NCI-H146 (cell line): ENCODE measurements around the gene TXNRD2.
"Not testable (repeated sequence)": the region's sequence is repeated elsewhere in the genome, so short reads cannot be mapped to it uniquely, and the experiment has no call there.

ENCODE experiments used
- DNase-seq: peaks from one replicate; lab custom pipeline; 2025; lab: John Stamatoyannopoulos, UW

Gene TXNRD2

GRCh38 chr22:19888131-19888746, 53.4 kb downstream of the TXNRD2 start:
- no peak for DNase-seq

GRCh38 chr22:19887256-19887985, 54.2 kb downstream of the TXNRD2 start:
- DNase-seq, result peak; percentile 37

- DNase-seq, result no peak
Measured at GRCh38 chr22:19886605-19887255, 54.9 kb downstream of the TXNRD2 start.

GRCh38 chr22:19885841-19886592, 55.6 kb downstream of the TXNRD2 start:
- DNase-seq, result no peak

- DNase-seq, result no peak
Measured at GRCh38 chr22:19884954-19885751, 56.5 kb downstream of the TXNRD2 start.

GRCh38 chr22:19884161-19884953, 57.3 kb downstream of the TXNRD2 start:
- DNase-seq, result no peak

- not testable (repeated sequence) for DNase-seq
Measured at GRCh38 chr22:19883446-19883845, 58.2 kb downstream of the TXNRD2 start.

GRCh38 chr22:19882446-19883381, 58.9 kb downstream of the TXNRD2 start:
- no peak for DNase-seq

- DNase-seq, result no peak
Measured at GRCh38 chr22:19880786-19881569, 60.6 kb downstream of the TXNRD2 start.

- DNase-seq, result no peak
Measured at GRCh38 chr22:19879992-19880785, 61.4 kb downstream of the TXNRD2 start.

- no peak for DNase-seq
Measured at GRCh38 chr22:19879643-19879991, 62.0 kb downstream of the TXNRD2 start.

- no peak for DNase-seq
Measured at GRCh38 chr22:19879246-19879570, 62.4 kb downstream of the TXNRD2 start.

GRCh38 chr22:19878461-19879245, 63.0 kb downstream of the TXNRD2 start:
- no peak for DNase-seq

- DNase-seq, result no peak
Measured at GRCh38 chr22:19877626-19878339, 63.8 kb downstream of the TXNRD2 start.

- no peak for DNase-seq
Measured at GRCh38 chr22:19876941-19877625, 64.5 kb downstream of the TXNRD2 start.

- DNase-seq, result no peak
Measured at GRCh38 chr22:19876314-19876940, 65.2 kb downstream of the TXNRD2 start.
